GM23338 (cell line): ENCODE data around the gene BLOC1S1.

Experiments
- CTCF ChIP-seq, 2 experiments: fragments of 200-600 bp in 1 of 2; sonication (generic) in 1 of 2; conservative IDR thresholded peaks; 2 replicates each; pipeline versions ENCODE4 v1.5.1 to v1.6.1; 2016 to 2017; ENCODE audit warnings: antibody characterized with exemption in 2 of 2, low read depth in 2 of 2, mild to moderate bottlenecking in 2 of 2, moderate library complexity in 1 of 2
- EZH2 ChIP-seq: fragments of 200-600 bp; sonication (generic); IDR thresholded peaks from one replicate; pipeline ENCODE4 v1.8.0; 2017; ENCODE audit warnings: antibody characterized with exemption, mild to moderate bottlenecking, low read depth; ENCODE audit not compliant: unreplicated experiment
- REST ChIP-seq: IDR thresholded peaks from one replicate; pipeline ENCODE4 v1.6.1; 2018; ENCODE audit warnings: antibody characterized with exemption; ENCODE audit not compliant: unreplicated experiment

GRCh38 chr12:55700255-55701018 is 15.4 kb upstream of the BLOC1S1 start:
- TF ChIP-seq CTCF (conservative IDR thresholded peaks at IDR 0.05; ENCODE audit: low read depth in 2 of 2): no peak
- no peak for TF ChIP-seq EZH2
- no peak for TF ChIP-seq REST
